SJSA1 (cell line): ENCODE measurements around the gene CTDP1. TPM values are rescaled to one million over a fixed set of nuclear protein-coding genes. Genes with fewer than 3 reads are reported as not detected.
A peak's percentile ranks its signal among the peaks of the same experiment; 100 is the strongest.

Source experiments
- DNase-seq, 2 experiments: peaks; one replicate each; pipeline ENCODE4 v3.0.0-alpha.2; 2015 to 2020; ENCODE audit warnings: low spot score in 2 of 2, low read depth in 1 of 2
- H3K27ac ChIP-seq: fragments of 250-450 bp; sonication (Bioruptor Pico); 2 replicates; pipeline ENCODE4 v1.5.1; 2020; ENCODE audit warnings: mild to moderate bottlenecking, moderate library complexity
- H3K27me3 ChIP-seq: fragments of 250-450 bp; sonication (Bioruptor Pico); replicated peaks from 2 replicates; pipeline ENCODE4 v1.5.1; 2020; ENCODE audit warnings: mild to moderate bottlenecking, moderate library complexity
- H3K36me3 ChIP-seq: fragments of 250-450 bp; sonication (Bioruptor Pico); 2 replicates; pipeline ENCODE4 v1.5.1; 2020; ENCODE audit warnings: mild to moderate bottlenecking
- H3K4me1 ChIP-seq: fragments of 250-450 bp; sonication (Bioruptor Pico); replicated peaks from 2 replicates; pipeline ENCODE4 v1.6.1; 2021; ENCODE audit warnings: mild to moderate bottlenecking
- H3K4me3 ChIP-seq: fragments of 250-450 bp; sonication (Bioruptor Pico); 2 replicates; pipeline ENCODE4 v1.5.1; 2020; ENCODE audit warnings: mild to moderate bottlenecking
- H3K9me3 ChIP-seq: fragments of 250-450 bp; sonication (Bioruptor Pico); replicated peaks from 2 replicates; pipeline ENCODE4 v1.5.1; 2020; ENCODE audit warnings: mild to moderate bottlenecking
- total RNA-seq: library from RNA; depleted of rRNA; stranded (reverse); fragments of >200 nt; shearing (Covaris generic); gene quantifications from 2 replicates; pipeline ENCODE4 v1.2.3, GENCODE V29; 2014

The CTDP1 gene
- total RNA-seq, 1 experiment from 2014 or later: 23.0 TPM

- H3K36me3 ChIP-seq: no peaks in the 10 kb centered on the region
- H3K9me3 ChIP-seq: 0 out of 2 replicates have a peak, but pooled peaks cover 7% of the 10 kb centered on the region
- H3K27me3 ChIP-seq: peaks cover 36% of the 10 kb centered on the region
- H3K4me3 ChIP-seq: no peak overlapping the region
- DNase-seq: peak in 1 of 2 experiments; percentile 7
- 0 out of 2 replicates have a peak, but pooled peaks cover 5% of the 10 kb centered on the region for H3K4me1 ChIP-seq
- H3K27ac ChIP-seq: no peak overlapping the region
Measured at GRCh38 chr18:79784965-79785770, 105.6 kb downstream of the CTDP1 start.

DNA sequence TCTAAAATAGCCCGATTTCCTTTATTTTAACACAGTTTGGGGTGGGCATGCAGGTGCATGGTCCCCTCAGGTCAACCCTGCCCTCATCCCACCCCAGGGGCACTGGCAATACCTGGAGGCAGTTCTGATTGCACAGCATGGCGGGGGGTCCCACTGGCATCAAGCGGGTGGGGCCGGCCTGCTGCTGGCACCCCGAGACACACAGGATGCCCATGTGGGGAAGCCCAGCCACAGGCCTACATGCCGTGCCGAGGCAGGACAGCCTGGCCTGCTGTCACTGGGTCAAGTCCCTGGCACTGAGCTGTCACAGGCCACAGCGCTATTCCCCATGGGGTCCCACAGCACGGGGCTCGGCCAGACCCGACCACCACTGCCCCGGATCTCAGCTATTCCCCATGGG, 106.2 kb downstream of the CTDP1 start:
- H3K4me1 ChIP-seq: peaks cover 6% of the 10 kb centered on the region; the same call in 1 of the 2 replicates

DNA sequence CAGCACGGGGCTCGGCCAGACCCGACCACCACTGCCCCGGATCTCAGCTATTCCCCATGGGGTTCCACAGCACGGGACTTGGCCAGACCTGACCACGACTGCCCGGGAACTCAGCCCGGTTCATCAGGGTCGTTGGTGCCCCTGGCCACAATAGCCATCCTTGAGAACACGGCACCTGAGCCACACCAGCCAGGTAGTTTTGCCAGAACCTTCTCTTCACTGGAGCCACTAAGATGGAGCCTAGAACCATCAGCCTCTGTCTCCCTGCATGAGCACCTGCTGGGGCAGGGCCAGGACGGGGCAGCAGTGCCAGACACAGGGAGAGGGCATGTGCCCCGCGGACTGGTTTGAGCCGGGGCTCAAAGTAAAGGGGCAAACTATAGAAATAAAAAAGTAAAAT, 106.7 kb downstream of the CTDP1 start:
- H3K4me3 ChIP-seq: no peak overlapping the region
- peaks cover 10% of the 10 kb centered on the region for H3K4me1 ChIP-seq
- H3K36me3 ChIP-seq: no peaks in the 10 kb centered on the region
- 0 out of 2 replicates have a peak, but pooled peaks cover 7% of the 10 kb centered on the region for H3K9me3 ChIP-seq
- DNase-seq: no peak
- no peak overlapping the region for H3K27ac ChIP-seq
- peaks cover 36% of the 10 kb centered on the region for H3K27me3 ChIP-seq

More for the DNA sequence above, 106.2 kb downstream of the CTDP1 start:
- H3K27me3 ChIP-seq: peaks cover 36% of the 10 kb centered on the region
- no peak overlapping the region for H3K4me3 ChIP-seq
- 0 out of 2 replicates have a peak, but pooled peaks cover 7% of the 10 kb centered on the region for H3K9me3 ChIP-seq
- no peak for DNase-seq
- H3K27ac ChIP-seq: no peak overlapping the region
- no peaks in the 10 kb centered on the region for H3K36me3 ChIP-seq

DNA sequence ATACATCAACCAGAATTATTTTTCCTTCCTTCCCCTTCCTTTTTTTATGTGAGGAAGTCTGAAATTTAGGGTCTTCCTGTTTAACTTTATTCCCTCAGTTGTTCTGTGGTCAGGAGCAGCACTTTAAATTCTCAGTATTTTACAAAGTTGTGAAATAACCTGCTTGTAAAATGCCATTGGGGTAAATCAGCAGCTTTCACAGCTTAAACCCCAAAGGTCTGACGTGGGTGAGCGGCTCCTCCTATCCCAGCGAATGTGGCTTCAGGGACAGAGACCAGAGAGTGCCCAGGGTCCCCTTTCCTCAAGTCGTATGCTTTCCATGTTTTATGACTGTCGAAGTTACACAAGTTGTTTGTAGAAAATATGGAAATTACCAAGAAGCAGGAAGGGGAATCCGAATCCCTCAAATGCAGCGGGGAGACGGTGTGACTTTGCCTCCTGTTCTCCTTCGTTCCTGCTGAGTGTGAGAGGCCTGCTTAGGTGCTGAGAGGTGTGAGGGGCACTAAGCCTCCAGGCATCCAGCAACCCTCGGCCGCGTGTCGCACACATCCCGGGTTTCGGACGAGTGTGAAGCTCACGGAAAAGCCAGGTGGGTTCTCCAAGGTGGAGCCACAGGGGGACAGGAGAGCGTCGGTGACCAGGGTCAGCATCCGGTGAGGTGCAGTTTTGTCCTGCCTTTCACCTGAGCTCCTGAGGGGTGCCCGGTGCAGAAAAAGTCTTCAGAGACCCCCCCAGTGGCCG, 107.4 kb downstream of the CTDP1 start:
- no peak for DNase-seq
- Histone ChIP-seq H3K27me3 (peaks cover 36% of the 10 kb centered on the region), H3K4me1 (peaks cover 16% of the 10 kb centered on the region), H3K36me3 (no peaks in the 10 kb centered on the region), H3K9me3 (0 out of 2 replicates have a peak, but pooled peaks cover 7% of the 10 kb centered on the region), H3K4me3 (no peak overlapping the region), H3K27ac (no peak overlapping the region)

DNA sequence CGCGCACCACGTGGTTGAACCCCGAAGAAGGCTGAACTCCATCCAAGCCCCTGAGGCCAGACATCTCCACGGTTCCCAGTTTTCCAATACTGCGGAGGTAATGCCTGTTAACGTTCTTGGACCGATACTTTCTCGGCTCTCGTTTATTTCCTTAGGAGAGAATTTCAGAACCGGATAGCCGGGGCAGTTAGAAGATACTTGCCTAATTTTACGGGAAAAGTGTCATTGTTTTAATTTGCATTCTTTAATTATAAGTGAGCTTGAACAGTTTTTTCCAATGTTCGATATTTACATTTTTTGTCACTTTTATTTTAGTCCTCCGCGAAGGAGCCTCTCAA, 107.9 kb downstream of the CTDP1 start:
- no peak for DNase-seq
- Histone ChIP-seq H3K27ac (no peak overlapping the region), H3K27me3 (peaks cover 36% of the 10 kb centered on the region), H3K36me3 (no peaks in the 10 kb centered on the region), H3K9me3 (0 out of 2 replicates have a peak, but pooled peaks cover 7% of the 10 kb centered on the region), H3K4me1 (peaks cover 18% of the 10 kb centered on the region), H3K4me3 (no peak overlapping the region)

DNA sequence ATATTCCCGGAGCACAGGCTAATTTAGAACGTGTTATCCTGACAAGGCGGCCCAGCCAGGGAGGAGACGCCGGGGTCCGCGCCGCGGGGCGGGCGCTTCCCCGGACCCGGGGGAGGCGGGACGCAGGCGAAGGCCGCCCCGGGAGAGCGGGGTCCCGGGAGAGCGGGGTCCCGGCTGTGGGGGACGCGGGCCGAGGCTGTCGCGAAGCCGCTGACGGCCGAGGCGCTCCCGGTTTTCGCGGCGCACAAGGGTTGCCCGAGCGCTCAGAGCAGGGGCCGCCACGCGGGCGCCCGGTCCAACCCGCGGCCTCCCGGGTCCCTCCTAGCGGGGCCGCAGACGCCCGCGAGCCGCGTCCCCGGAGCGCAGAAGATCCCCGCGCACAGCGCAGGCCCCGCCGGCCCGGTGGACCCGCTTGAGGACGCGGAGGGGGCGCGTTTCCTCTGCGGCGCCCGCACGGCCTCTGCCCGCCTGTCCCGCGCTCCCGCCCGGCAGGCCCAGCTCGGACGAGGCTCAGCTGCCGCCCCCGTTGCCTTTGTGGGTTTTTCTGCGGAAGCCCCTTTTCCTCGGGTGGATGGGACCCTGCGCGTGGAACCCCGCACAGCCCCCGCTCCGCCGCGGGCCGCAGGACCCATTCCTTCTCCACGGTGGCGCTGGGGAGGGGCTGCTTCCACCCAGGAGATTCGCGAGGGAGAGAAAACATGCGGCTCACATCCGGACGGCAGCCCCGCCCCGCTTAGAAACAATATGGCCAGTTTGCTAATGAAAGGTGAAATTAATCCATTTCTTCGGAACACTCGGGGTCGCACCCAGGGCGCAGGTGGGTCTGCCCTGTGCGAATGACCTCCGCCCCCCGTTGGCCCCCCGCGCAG, 108.5 kb downstream of the CTDP1 start:
- H3K9me3 ChIP-seq: 0 out of 2 replicates have a peak, but pooled peaks cover 7% of the 10 kb centered on the region
- H3K27ac ChIP-seq: no peak overlapping the region
- DNase-seq: no peak
- H3K4me3 ChIP-seq: no peak overlapping the region
- peaks cover 34% of the 10 kb centered on the region for H3K27me3 ChIP-seq
- H3K36me3 ChIP-seq: no peaks in the 10 kb centered on the region
- H3K4me1 ChIP-seq: peaks cover 18% of the 10 kb centered on the region

- DNase-seq: no peak
- no peaks in the 10 kb centered on the region for H3K36me3 ChIP-seq
- peaks cover 34% of the 10 kb centered on the region for H3K27me3 ChIP-seq
- peaks cover 18% of the 10 kb centered on the region for H3K4me1 ChIP-seq
- H3K4me3 ChIP-seq: no peak overlapping the region
- 0 out of 2 replicates have a peak, but pooled peaks cover 7% of the 10 kb centered on the region for H3K9me3 ChIP-seq
- no peak overlapping the region for H3K27ac ChIP-seq
Measured at GRCh38 chr18:79788734-79789085, 109.1 kb downstream of the CTDP1 start.

DNA sequence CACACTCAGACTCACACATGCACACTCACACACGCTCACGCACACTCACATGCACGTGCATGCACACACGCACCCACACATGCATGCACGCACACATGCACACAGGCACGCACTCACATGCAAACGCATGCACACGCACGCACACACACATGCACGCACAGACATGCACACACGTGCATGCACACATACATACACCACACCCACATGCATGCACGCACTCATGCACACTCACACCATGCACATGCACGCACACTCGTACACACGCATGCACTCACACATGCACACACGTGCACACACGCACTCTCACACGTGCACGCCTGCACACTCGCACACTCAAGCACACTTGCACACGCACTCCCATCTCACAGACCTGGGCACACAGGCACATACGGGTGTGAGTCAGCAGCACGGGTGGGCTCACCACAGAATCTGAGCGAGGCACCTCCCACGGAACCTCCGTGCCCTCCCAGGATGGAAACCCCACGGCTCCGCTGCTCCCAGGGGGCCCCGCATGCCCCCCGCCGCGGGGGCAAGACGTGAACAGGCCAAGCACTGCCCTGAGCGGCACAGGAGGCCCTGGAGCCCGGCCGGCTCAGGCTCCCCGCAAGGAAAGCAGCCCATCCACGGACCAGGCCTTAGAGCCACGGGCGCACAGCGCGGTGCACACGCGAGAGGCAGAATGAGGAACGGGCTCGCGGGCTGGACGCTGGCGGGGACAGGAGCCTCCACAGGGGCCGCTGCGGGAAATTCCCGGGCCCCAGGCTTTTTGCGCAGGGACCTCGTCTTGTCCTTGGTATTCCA, 109.7 kb downstream of the CTDP1 start:
- peaks cover 34% of the 10 kb centered on the region for H3K27me3 ChIP-seq
- peaks cover 18% of the 10 kb centered on the region for H3K4me1 ChIP-seq
- no peak overlapping the region for H3K4me3 ChIP-seq
- H3K27ac ChIP-seq: no peak overlapping the region
- H3K9me3 ChIP-seq: 0 out of 2 replicates have a peak, but pooled peaks cover 7% of the 10 kb centered on the region
- H3K36me3 ChIP-seq: no peaks in the 10 kb centered on the region
- no peak for DNase-seq

DNA sequence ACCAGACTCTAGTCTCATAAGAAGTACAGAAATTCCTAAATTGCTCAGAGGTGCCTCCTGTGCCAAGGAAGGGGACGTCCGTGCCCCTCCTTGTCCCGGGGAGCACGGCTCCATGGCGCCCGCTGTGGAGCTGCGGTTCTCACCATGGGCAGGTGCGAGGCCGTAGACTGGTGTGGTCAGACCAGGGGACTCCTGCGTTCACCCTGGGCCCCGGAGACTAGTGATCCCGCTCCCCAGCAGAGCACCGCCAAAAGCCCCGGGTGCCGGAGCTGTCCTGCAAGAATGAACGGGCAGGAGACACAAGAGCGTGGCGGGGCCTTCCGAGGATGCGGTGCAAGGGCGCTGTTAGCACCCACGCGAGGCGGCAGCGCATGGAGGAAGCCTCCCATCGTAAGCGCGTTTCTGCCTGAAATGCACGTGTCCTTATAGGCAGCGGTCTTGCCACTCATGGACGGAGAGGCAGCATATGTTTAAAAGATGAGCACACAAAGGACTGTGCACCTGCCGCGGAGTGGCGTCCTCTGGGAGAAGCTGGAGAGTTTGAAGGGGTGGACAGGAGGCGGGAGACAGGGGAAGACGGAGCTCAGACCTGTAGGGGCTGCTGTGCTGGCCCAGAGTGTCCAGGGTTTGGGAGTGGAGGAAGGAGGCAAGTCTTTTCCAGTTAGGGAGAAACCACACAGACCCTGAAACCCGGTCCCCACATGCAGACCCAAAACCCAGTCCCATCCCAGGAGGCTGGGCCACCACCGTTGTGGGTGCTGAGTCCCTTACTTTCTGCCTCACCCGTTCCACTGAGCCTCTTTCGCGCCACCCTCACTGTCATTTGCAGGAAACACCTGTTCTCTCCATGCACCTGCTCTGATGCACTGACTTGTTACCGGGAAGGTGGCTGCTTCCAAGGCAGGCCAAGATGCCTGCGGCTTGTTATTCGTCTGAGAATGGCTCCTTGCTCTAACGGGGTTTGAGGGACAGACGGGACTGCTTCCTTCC, 110.6 kb downstream of the CTDP1 start:
- Histone ChIP-seq H3K36me3 (no peaks in the 10 kb centered on the region), H3K4me1 (peaks cover 12% of the 10 kb centered on the region), H3K4me3 (no peak overlapping the region), H3K27ac (no peak overlapping the region), H3K9me3 (0 out of 2 replicates have a peak, but pooled peaks cover 7% of the 10 kb centered on the region), H3K27me3 (peaks cover 25% of the 10 kb centered on the region)
- DNase-seq: no peak

DNA sequence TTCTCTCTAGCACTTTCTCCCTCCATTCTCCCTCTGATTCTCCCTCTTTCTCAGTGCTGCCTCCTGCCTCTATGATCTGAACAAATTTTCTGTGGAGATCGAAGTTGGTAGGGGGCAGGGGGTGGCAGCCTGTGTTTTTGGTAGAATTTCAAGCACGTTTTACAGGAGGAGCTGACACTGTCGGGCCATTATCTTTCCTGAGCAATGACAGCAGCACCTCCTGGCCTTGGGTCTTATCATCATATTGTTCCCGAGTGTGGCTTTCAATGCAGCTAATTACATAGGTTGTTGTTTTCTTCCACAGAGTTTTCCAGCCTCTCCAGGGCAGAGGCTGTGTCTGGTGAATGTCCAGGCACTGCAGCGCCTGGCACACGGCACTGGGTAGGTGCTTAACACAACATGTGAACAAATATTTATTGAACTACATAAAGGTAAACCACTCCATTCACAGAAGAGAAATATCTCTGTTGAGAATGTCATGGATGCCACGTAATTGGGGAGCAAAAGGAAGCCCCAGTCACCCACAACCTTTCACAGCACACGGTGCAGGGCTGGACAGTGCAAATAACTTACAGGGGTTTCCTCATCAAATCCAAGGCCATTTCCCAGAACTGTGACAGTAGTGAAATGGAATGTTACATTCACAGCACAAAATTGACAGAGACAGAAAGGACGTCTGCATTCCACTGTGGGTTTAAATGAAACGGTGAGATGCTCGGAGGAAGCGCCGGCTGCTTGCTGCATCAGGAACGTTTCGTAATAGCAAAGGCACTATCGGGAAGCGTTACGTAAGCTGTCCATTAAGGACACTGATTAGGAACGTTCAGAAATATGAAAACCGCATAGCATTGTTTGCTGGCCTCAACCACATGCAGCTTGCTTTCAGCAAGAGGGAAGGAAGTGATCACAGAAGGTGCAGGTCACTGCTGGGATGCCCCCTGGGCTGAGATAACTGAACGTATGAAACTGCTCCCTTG, 111.7 kb downstream of the CTDP1 start:
- H3K4me3 ChIP-seq: no peak overlapping the region
- H3K4me1 ChIP-seq: peaks cover 12% of the 10 kb centered on the region
- DNase-seq: peak; percentile 68 to 75
- H3K36me3 ChIP-seq: no peaks in the 10 kb centered on the region
- H3K9me3 ChIP-seq: 0 out of 2 replicates have a peak, but pooled peaks cover 7% of the 10 kb centered on the region
- peak overlapping the region; percentile 14; the same call in 1 of the 2 replicates for H3K27ac ChIP-seq
- H3K27me3 ChIP-seq: peaks cover 21% of the 10 kb centered on the region
